HepG2 (cell line): ENCODE data around the gene RBPJ. TPM values are rescaled to one million over a fixed set of nuclear protein-coding genes. Genes with fewer than 3 reads are reported as not detected.

ENCODE experiments used
- ATAC-seq: fragments of 200-7000 bp; cut with Tn5 transposase; 3 replicates; pipeline ENCODE4 v1.9.1; 2020; ENCODE audit warnings: mild to moderate bottlenecking, moderate library complexity
- BruUV-seq: library from RNA; stranded (reverse); fragments of 400-500 nt; replicated peaks from 2 replicates; lab custom pipeline; 2021; lab: Mats Ljungman, UMichigan
- CTCF ChIA-PET: fragments of 300-600 bp; formaldehyde crosslinking; extraction: SDS; loops from one replicate; lab custom pipeline; 2021; ENCODE audit warnings: low total read pairs, inconsistent platforms, low intra/inter-chr PET ratio; lab: Yijun Ruan, JAX
- POLR2A ChIA-PET: fragments of 350-600 bp; sonication (Branson Sonifier 250); formaldehyde crosslinking; loops from one replicate; lab custom pipeline; 2020; ENCODE audit warnings: antibody characterized with exemption, inconsistent platforms; lab: Yijun Ruan, JAX
- DNase-seq: peaks from one replicate; pipeline ENCODE4 v3.0.0-alpha.2; 2015; ENCODE audit warnings: low spot score
- FAIRE-seq: peaks from 3 replicates; lab custom pipeline; 2011; peaks lifted over from hg19 to GRCh38; lab: Jason Lieb, UNC
- H2AFZ ChIP-seq: one replicate; pipeline ENCODE4 v1.6.1; 2011; ENCODE audit warnings: low read length, inconsistent platforms
- H3K27ac ChIP-seq: fragments of 300-600 bp; 3 replicates; pipeline ENCODE4 v1.8.0; 2011; ENCODE audit warnings: mixed run types, mild to moderate bottlenecking, mixed read lengths, low read length, inconsistent platforms; ENCODE audit not compliant: insufficient read depth; ENCODE audit errors: extremely low read length
- H3K27me3 ChIP-seq, 2 experiments: fragments of 200-600 bp in 1 of 2; 2 replicates in 1 of 2; 3 replicates in 1 of 2; pipeline versions ENCODE4 v1.6.0 to v1.8.0; 2011; ENCODE audit warnings: low read length in 2 of 2, mild to moderate bottlenecking in 2 of 2, moderate library complexity in 2 of 2, inconsistent platforms in 1 of 2; ENCODE audit not compliant: insufficient read depth in 2 of 2, control insufficient read depth in 1 of 2
- H3K36me3 ChIP-seq, 2 experiments: fragments of 200-600 bp in 1 of 2; replicated peaks in 1 of 2; 2 replicates in 1 of 2; 3 replicates in 1 of 2; pipeline versions ENCODE4 v1.5.1 to v1.8.0; 2011; ENCODE audit warnings: low read length in 2 of 2, inconsistent platforms in 1 of 2; ENCODE audit not compliant: insufficient read depth in 2 of 2, control insufficient read depth in 1 of 2
- H3K4me1 ChIP-seq: 2 replicates; pipeline ENCODE4 v1.5.1; 2012; ENCODE audit warnings: low read length, inconsistent platforms; ENCODE audit not compliant: insufficient read depth
- H3K4me2 ChIP-seq: 2 replicates; pipeline ENCODE4 v1.6.0; 2011; ENCODE audit warnings: low read depth, low read length, inconsistent platforms
- H3K4me3 ChIP-seq, 3 experiments: fragments of 200-600 bp in 1 of 3; sonication (generic), shearing (Covaris generic) in 1 of 3; replicated peaks in 1 of 3; 2 replicates each; pipeline ENCODE4 v1.5.1; 2011 to 2016; ENCODE audit warnings: low read length in 3 of 3, inconsistent platforms in 2 of 3, low read depth in 2 of 3, mild to moderate bottlenecking in 2 of 3, control low read depth in 1 of 3, mixed read lengths in 1 of 3; ENCODE audit not compliant: insufficient read depth in 1 of 3
- H3K79me2 ChIP-seq: one replicate; pipeline ENCODE4 v1.6.1; 2011; ENCODE audit warnings: low read length, inconsistent platforms; ENCODE audit not compliant: insufficient read depth
- H3K9ac ChIP-seq: 2 replicates; pipeline ENCODE4 v1.6.0; 2011; ENCODE audit warnings: mild to moderate bottlenecking, low read depth, low read length, inconsistent platforms; ENCODE audit not compliant: insufficient read depth
- H3K9me3 ChIP-seq: 2 replicates; pipeline ENCODE4 v1.5.1; 2012; ENCODE audit warnings: mild to moderate bottlenecking, low read length
- H4K20me1 ChIP-seq: 2 replicates; pipeline ENCODE4 v1.6.0; 2011; ENCODE audit warnings: inconsistent platforms, mild to moderate bottlenecking, low read length, moderate library complexity; ENCODE audit not compliant: insufficient read depth
- ESRRA ChIP-seq: sonication (generic); formaldehyde crosslinking; IDR thresholded peaks from 2 replicates; pipeline ENCODE4 v1.5.1; 2020; ENCODE audit warnings: mild to moderate bottlenecking, low read depth, missing genetic modification reagents
- HOXA7 ChIP-seq: sonication (generic); formaldehyde crosslinking; IDR thresholded peaks from 2 replicates; pipeline ENCODE4 v1.8.1; 2022; ENCODE audit warnings: mild to moderate bottlenecking, missing genetic modification reagents, moderate library complexity
- KIAA2018 ChIP-seq: sonication (generic); formaldehyde crosslinking; IDR thresholded peaks from 2 replicates; pipeline ENCODE4 v1.5.0; 2020; ENCODE audit warnings: mild to moderate bottlenecking, missing genetic modification reagents, borderline replicate concordance
- KLF12 ChIP-seq: sonication (generic); formaldehyde crosslinking; IDR thresholded peaks from 2 replicates; pipeline ENCODE4 v1.4.0; 2020; ENCODE audit warnings: missing genetic modification reagents, borderline replicate concordance
- MXD1 ChIP-seq: sonication (generic); formaldehyde crosslinking; IDR thresholded peaks from 2 replicates; pipeline ENCODE4 v1.4.0; 2020; ENCODE audit warnings: mild to moderate bottlenecking, missing genetic modification reagents
- SALL1 ChIP-seq: sonication (generic); formaldehyde crosslinking; IDR thresholded peaks from 2 replicates; pipeline ENCODE4 v1.8.0; 2022; ENCODE audit warnings: mild to moderate bottlenecking, missing genetic modification reagents
- ZNF574 ChIP-seq: sonication (generic); formaldehyde crosslinking; IDR thresholded peaks from 2 replicates; pipeline ENCODE4 v1.4.0; 2020; ENCODE audit warnings: missing genetic modification reagents
- WGBS: methylation state at CpG from one replicate; pipeline ENCODE4 v1.1.6; 2017; ENCODE audit warnings: low lambda C conversion rate; 5-methylcytosine and 5-hydroxymethylcytosine counted together
- in situ Hi-C: cut with HindIII; loops from 2 replicates; pipeline ENCODE4 v1.10.0; 2017; ENCODE audit warnings: low pct_unique_long_range_greater_than_20kb; ENCODE audit not compliant: extremely low pct_ligation_motif_present
- intact Hi-C: fragments of 100-400 bp; cut with micrococcal nuclease; formaldehyde crosslinking; loops from one replicate; pipeline ENCODE4 v1.10.0; 2022; ENCODE audit not compliant: unreplicated experiment
- polyA plus RNA-seq, 8 experiments: library from polyadenylated mRNA; depleted of rRNA in 3 of 8; stranded (reverse) in 7 of 8; unstranded in 1 of 8; fragments of >200 nt; fragmentation: Illumina TruSeq in 4 of 8; extraction: Trizol in 4 of 8; gene quantifications; 2 replicates each; pipeline versions ENCODE4 v1.2.1 to v1.2.3, GENCODE V29; 2011 to 2016; ENCODE audit warnings: low read depth in 4 of 8, missing spikeins in 1 of 8, mixed read lengths in 1 of 8; ENCODE audit not compliant: insufficient read depth in 1 of 8
- total RNA-seq, 5 experiments: library from RNA; depleted of rRNA; stranded (reverse); fragments of >200 nt; fragmentation: Illumina TruSeq; extraction: Trizol; gene quantifications; 2 replicates each; pipeline ENCODE4 v1.2.3, GENCODE V29; 2016; ENCODE audit warnings: low read depth in 1 of 5

RBPJ gene
- total and polyA plus RNA-seq, 2 of the 13 experiments (the other 11 are each of a cell fraction or from before 2014, with no cell fraction given), result 25.9 to 33.2 TPM

- TF ChIP-seq KIAA2018 (no peak), SALL1 (no peak), MXD1 (CRISPR knock-in tag) (no peak)
Measured at GRCh38 chr4:26468977-26469376, 148.2 kb downstream of the RBPJ start (continued).

- Histone ChIP-seq H2AFZ (no peak overlapping the region), H3K79me2 (no peaks in the 10 kb centered on the region), H3K4me3 (no peak overlapping the region), H4K20me1 (no peaks in the 10 kb centered on the region), H3K27me3 (0 out of 5 replicates have a peak, but pooled peaks cover 0 to 3% of the 10 kb centered on the region in 2 experiments), H3K9me3 (no peaks in the 10 kb centered on the region), H3K9ac (no peak overlapping the region), H3K4me2 (no peak overlapping the region), H3K4me1 (no peaks in the 10 kb centered on the region), H3K36me3 (no peaks in the 10 kb centered on the region), H3K27ac (no peak overlapping the region)
- ChIA-PET POLR2A (no interaction called here), CTCF (no interaction called here)
- no peak for DNase-seq
- FAIRE-seq, result no peak
- WGBS, result 10% methylated on average over 1 of the region's 1 CpG
- in situ Hi-C loops, result loop anchor here (10.0 kb wide), 1 partner anchor 543 kb away; no protein-coding TSS in a partner anchor
- ATAC-seq, result no peak
- BruUV-seq, result no TSS peak
- intact Hi-C loops, result loop anchor here (5.0 kb wide), 1 partner anchor 540 kb away; no protein-coding TSS in a partner anchor
- TF ChIP-seq ESRRA (CRISPR knock-in tag) (no peak), HOXA7 (CRISPR knock-in tag) (no peak), ZNF574 (no peak), KLF12 (CRISPR knock-in tag) (no peak)
Measured at GRCh38 chr4:26471890-26472289, 151.1 kb downstream of the RBPJ start.
